SK-N-MC (cell line): Measurements from ENCODE around the gene PHRF1.

Experiments
- DNase-seq: peaks from one replicate; pipeline ENCODE4 v3.0.0-alpha.2; 2011; ENCODE audit warnings: low read depth, low spot score
- H3K27ac ChIP-seq: fragments of 200-600 bp; sonication (generic); 2 replicates; pipeline ENCODE4 v1.5.1; 2016; ENCODE audit warnings: mixed run types
- H3K36me3 ChIP-seq: fragments of 200-600 bp; sonication (generic); 2 replicates; pipeline ENCODE4 v1.6.1; 2017; ENCODE audit warnings: antibody characterized with exemption, low read length, mixed read lengths; ENCODE audit not compliant: insufficient read depth
- H3K4me3 ChIP-seq: fragments of 200-600 bp; sonication (generic); 2 replicates; pipeline ENCODE4 v1.5.1; 2016
- H3K9ac ChIP-seq: fragments of 200-600 bp; sonication (generic); 2 replicates; pipeline ENCODE4 v1.8.0; 2017; ENCODE audit warnings: mixed run types, mixed read lengths; ENCODE audit not compliant: insufficient read length
- H3K9me3 ChIP-seq: fragments of 200-600 bp; sonication (generic); 2 replicates; pipeline ENCODE4 v1.6.1; 2017; ENCODE audit warnings: low read depth, mild to moderate bottlenecking, antibody characterized with exemption, low read length, moderate library complexity, mixed read lengths
- EZH2 ChIP-seq: fragments of 200-600 bp; sonication (generic); IDR thresholded peaks from one replicate; pipeline ENCODE4 v1.6.1; 2017; ENCODE audit warnings: antibody characterized with exemption
- FOXP2 ChIP-seq: optimal IDR thresholded peaks from 2 replicates; pipeline ENCODE3; 2011; ENCODE audit warnings: mild to moderate bottlenecking, moderate library complexity; ENCODE audit not compliant: insufficient read depth; ENCODE audit errors: extremely low read length, control extremely low read depth
- POLR2AphosphoS5 ChIP-seq: IDR thresholded peaks from 2 replicates; pipeline ENCODE4 v1.6.1; 2012; ENCODE audit warnings: mild to moderate bottlenecking, low read depth, low read length, borderline replicate concordance

The PHRF1 gene

DNA sequence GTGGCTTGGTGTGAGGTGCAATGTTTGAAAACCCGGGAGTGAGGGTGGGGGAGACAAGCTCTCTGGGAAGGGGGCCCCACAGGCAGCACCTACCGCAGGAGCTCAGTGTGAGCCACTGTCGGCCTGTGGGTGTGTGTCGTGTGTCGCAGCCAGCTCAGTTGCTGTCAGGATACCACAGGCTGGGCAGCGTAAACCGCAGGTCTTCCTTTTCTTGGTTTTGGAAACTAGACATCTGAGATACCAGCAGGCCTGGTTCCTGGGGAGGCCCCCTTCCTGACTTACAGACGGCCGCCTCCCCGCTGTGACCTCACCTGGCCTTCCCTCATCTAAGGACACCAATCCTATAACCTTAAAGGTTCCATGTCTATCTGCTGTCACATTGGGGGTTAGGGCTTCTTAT is 20.1 kb downstream of the PHRF1 start:
- no peaks in the 10 kb centered on the region for H3K9me3 ChIP-seq
- no peak overlapping the region for H3K27ac ChIP-seq
- H3K9ac ChIP-seq = no peak overlapping the region
- H3K4me3 ChIP-seq = no peak overlapping the region
- no peak for DNase-seq
- TF ChIP-seq EZH2 = no peak
- no peak for TF ChIP-seq POLR2AphosphoS5
- no peak for TF ChIP-seq FOXP2
- H3K36me3 ChIP-seq = peaks cover 71% of the 10 kb centered on the region

DNA sequence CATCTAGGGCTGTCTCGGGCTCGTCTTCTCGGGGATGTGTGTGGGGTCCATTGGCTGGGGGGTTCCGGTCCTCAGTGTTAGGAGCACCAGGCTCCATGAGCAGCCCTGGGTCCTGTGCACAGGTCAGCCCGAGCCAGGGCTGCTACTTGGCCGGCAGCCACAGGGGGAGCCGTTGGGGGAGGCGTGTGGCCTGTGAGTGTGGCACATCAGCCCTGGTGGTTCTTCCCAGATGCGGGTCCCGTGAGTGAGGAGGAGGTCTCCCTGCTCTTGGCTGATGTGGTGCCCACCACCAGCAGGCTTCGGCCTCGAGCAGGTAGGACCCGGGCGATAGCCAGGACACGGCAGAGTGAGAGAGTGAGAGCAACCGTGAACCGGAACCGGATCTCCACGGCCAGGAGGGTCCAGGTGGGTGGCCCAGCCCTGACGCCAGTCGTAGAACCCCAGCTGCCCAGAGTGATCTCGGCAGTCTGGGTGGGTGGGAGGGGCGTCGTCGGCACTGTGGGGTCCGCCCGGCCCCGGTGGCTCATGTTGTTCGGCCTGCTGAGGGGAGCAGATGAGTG is 21.0 kb downstream of the PHRF1 start:
- Histone ChIP-seq H3K9me3 (no peaks in the 10 kb centered on the region), H3K36me3 (peaks cover 76% of the 10 kb centered on the region), H3K9ac (no peak overlapping the region), H3K4me3 (no peak overlapping the region), H3K27ac (no peak overlapping the region)
- no peak for TF ChIP-seq FOXP2
- no peak for TF ChIP-seq POLR2AphosphoS5
- no peak for TF ChIP-seq EZH2
- no peak for DNase-seq

- no peak overlapping the region for H3K4me3 ChIP-seq
- no peak for DNase-seq
- no peaks in the 10 kb centered on the region for H3K9me3 ChIP-seq
- TF ChIP-seq EZH2 (no peak), FOXP2 (no peak), POLR2AphosphoS5 (no peak)
- H3K27ac ChIP-seq = no peak overlapping the region
- peaks cover 72% of the 10 kb centered on the region for H3K36me3 ChIP-seq
- H3K9ac ChIP-seq = no peak overlapping the region
These were observed 21.9 kb downstream of the PHRF1 start for GRCh38 chr11:598005-598680.

DNA sequence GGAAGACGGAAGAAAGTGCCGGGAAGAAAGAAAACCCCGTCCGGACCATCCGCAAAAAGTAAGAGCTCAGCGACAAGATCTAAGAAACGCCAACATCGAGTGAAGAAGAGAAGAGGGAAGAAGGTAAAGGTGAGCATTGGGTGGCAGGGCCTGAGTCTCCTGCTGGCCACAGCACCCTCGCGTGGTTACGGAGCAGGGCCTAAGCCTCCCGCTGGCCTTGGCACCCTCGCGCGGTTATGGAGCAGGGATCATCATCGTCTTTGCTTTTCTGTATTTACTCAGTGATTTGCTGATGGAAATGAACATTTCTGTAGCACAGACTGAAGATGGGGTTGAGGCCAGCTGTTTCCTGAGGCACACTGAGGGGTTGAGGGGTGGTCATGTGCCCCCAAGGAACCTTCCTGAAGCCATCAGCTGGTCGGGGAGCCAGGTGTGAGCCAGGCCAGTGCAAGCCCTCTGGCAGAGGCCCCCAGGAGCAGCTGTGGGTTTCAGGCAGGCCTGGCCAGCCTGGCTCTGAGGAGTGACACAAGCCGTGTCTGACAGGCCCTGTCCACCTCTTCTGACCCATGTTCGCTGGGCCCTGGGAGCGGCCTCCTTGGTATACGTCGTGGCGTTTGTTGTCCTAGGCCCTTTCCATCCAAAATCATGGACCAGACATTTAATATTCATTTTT is 25.4 kb downstream of the PHRF1 start:
- no peak overlapping the region for H3K4me3 ChIP-seq

DNA sequence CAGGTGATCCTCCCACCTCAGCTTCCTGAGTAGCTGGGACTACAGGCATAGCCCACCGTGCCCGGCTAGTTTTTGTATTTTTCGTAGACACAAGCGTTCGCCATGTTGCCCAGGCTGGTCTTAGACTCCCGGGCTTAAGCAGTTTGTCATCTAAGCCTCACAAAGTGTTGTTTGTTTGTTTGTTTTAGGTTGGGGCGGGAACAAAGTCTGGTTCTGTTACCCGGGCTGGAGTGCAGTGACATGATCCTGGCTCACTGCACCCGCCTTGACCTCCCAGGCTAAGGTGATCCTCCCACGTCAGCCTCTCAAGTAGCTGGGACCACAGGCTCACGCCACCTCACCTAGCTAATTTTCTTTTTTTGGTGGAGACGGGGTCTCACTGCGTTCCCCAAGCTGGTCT is 26.9 kb downstream of the PHRF1 start:
- TF ChIP-seq EZH2 = no peak
- TF ChIP-seq FOXP2 = no peak
- TF ChIP-seq POLR2AphosphoS5 = no peak
- H3K9me3 ChIP-seq = no peaks in the 10 kb centered on the region
- no peak overlapping the region for H3K27ac ChIP-seq
- no peak overlapping the region for H3K9ac ChIP-seq
- DNase-seq = no peak
- H3K36me3 ChIP-seq = peaks cover 78% of the 10 kb centered on the region
- no peak overlapping the region for H3K4me3 ChIP-seq

More for the DNA sequence above, 25.4 kb downstream of the PHRF1 start:
- DNase-seq = no peak
- H3K27ac ChIP-seq = no peak overlapping the region
- no peak overlapping the region for H3K9ac ChIP-seq
- TF ChIP-seq POLR2AphosphoS5 (no peak), FOXP2 (no peak), EZH2 (no peak)
- H3K36me3 ChIP-seq = peaks cover 74% of the 10 kb centered on the region
- H3K9me3 ChIP-seq = no peaks in the 10 kb centered on the region

GRCh38 chr11:605286-606129 is 29.2 kb downstream of the PHRF1 start:
- DNase-seq = no peak
- no peak overlapping the region for H3K4me3 ChIP-seq
- peaks cover 84% of the 10 kb centered on the region for H3K36me3 ChIP-seq
- no peak overlapping the region for H3K9ac ChIP-seq
- TF ChIP-seq POLR2AphosphoS5 (no peak), EZH2 (no peak), FOXP2 (no peak)
- no peak overlapping the region for H3K27ac ChIP-seq
- H3K9me3 ChIP-seq = no peaks in the 10 kb centered on the region

DNA sequence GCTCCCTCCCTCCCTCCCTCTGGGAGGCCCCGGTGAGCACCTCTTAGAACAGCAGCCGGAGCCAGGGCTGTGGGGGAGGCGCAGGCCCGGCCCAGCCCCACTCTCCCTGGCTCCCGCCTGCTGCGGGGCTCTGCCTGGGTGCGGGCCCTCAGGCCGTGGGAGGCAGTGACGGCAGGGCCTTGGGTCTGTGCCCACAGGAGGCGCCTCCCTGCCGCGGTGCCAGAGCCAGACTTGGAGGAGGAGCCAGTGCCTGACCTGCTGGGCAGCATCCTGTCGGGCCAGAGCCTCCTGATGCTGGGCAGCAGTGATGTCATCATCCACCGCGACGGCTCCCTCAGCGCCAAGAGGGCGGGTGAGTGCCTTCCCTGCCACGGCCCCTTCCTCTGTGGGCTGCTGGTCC is 30.0 kb downstream of the PHRF1 start:
- no peak for TF ChIP-seq POLR2AphosphoS5
- TF ChIP-seq FOXP2 = no peak
- TF ChIP-seq EZH2 = no peak
- Histone ChIP-seq H3K27ac (no peak overlapping the region), H3K36me3 (peaks cover 87% of the 10 kb centered on the region), H3K4me3 (no peak overlapping the region), H3K9me3 (no peaks in the 10 kb centered on the region), H3K9ac (no peak overlapping the region)
- no peak for DNase-seq
